IPS-18a (cell line): ENCODE data around the gene HOXA4.

Experiments used
- H3K27ac ChIP-seq: one replicate; pipeline ENCODE4 v1.5.1; 2013; ENCODE audit warnings: low read length
- H3K27me3 ChIP-seq: one replicate; pipeline ENCODE4 v1.6.1; 2013; ENCODE audit warnings: mild to moderate bottlenecking, low read length; ENCODE audit not compliant: control insufficient read depth, insufficient read depth
- H3K36me3 ChIP-seq: one replicate; pipeline ENCODE4 v1.6.1; 2013; ENCODE audit warnings: low read depth, low read length; ENCODE audit not compliant: control insufficient read depth
- H3K4me1 ChIP-seq: one replicate; pipeline ENCODE4 v1.6.1; 2013; ENCODE audit warnings: low read depth, low read length; ENCODE audit not compliant: control insufficient read depth
- H3K4me3 ChIP-seq: one replicate; pipeline ENCODE4 v1.5.1; 2013; ENCODE audit warnings: low read length
- H3K9ac ChIP-seq: one replicate; pipeline ENCODE4 v1.6.1; 2013; ENCODE audit warnings: mild to moderate bottlenecking, low read length, moderate library complexity
- H3K9me3 ChIP-seq: one replicate; pipeline ENCODE4 v1.6.1; 2013; ENCODE audit warnings: low read depth, low read length; ENCODE audit not compliant: control insufficient read depth

HOXA4 gene

GRCh38 chr7:27106181-27106900, 24.2 kb downstream of the HOXA4 start:
- Histone ChIP-seq H3K27ac (no peak overlapping the region), H3K4me1 (peaks cover under 1% of the 10 kb centered on the region), H3K27me3 (peaks cover 100% of the 10 kb centered on the region), H3K36me3 (no peaks in the 10 kb centered on the region), H3K9ac (no peak overlapping the region), H3K4me3 (no peak overlapping the region), H3K9me3 (no peaks in the 10 kb centered on the region)

- H3K36me3 ChIP-seq: no peaks in the 10 kb centered on the region
- H3K27ac ChIP-seq: no peak overlapping the region
- H3K9ac ChIP-seq: no peak overlapping the region
- peak overlapping the region; percentile 6 for H3K4me3 ChIP-seq
- peaks cover 9% of the 10 kb centered on the region for H3K4me1 ChIP-seq
- no peaks in the 10 kb centered on the region for H3K9me3 ChIP-seq
- H3K27me3 ChIP-seq: peaks cover 100% of the 10 kb centered on the region
These were observed 25.1 kb downstream of the HOXA4 start for GRCh38 chr7:27105301-27106031.

- no peak overlapping the region for H3K27ac ChIP-seq
- no peak overlapping the region for H3K9ac ChIP-seq
- H3K27me3 ChIP-seq: peaks cover 100% of the 10 kb centered on the region
- H3K9me3 ChIP-seq: no peaks in the 10 kb centered on the region
- no peaks in the 10 kb centered on the region for H3K36me3 ChIP-seq
- H3K4me1 ChIP-seq: peaks cover 10% of the 10 kb centered on the region
- no peak overlapping the region for H3K4me3 ChIP-seq
These were observed 26.1 kb downstream of the HOXA4 start for GRCh38 chr7:27104341-27105058.

- H3K27me3 ChIP-seq: peaks cover 100% of the 10 kb centered on the region
- no peaks in the 10 kb centered on the region for H3K9me3 ChIP-seq
- no peak overlapping the region for H3K27ac ChIP-seq
- no peaks in the 10 kb centered on the region for H3K36me3 ChIP-seq
- no peak overlapping the region for H3K4me3 ChIP-seq
- H3K9ac ChIP-seq: no peak overlapping the region
- H3K4me1 ChIP-seq: peaks cover 11% of the 10 kb centered on the region
These were observed 26.9 kb downstream of the HOXA4 start for GRCh38 chr7:27103489-27104226.

- H3K9ac ChIP-seq: no peak within 1 kb of the TSS
- no peaks in the 10 kb centered on the region for H3K36me3 ChIP-seq
- no peaks in the 10 kb centered on the region for H3K9me3 ChIP-seq
- H3K27me3 ChIP-seq: peaks cover 100% of the 10 kb centered on the region
- peak within 1 kb of the TSS; percentile 48 for H3K4me3 ChIP-seq
- H3K4me1 ChIP-seq: peaks cover 13% of the 10 kb centered on the region
- H3K27ac ChIP-seq: no peak within 1 kb of the TSS
These were observed 27.7 kb downstream of the HOXA4 start, which contains the start of gene HOXA2 for GRCh38 chr7:27102581-27103442. HOXA2 (minus strand) TSS chr7:27102683; CDS start chr7:27102500, 183 bp downstream.

GRCh38 chr7:27101957-27102580, 28.5 kb downstream of the HOXA4 start:
- Histone ChIP-seq H3K9me3 (no peaks in the 10 kb centered on the region), H3K36me3 (no peaks in the 10 kb centered on the region), H3K27ac (no peak overlapping the region), H3K4me3 (peak overlapping the region; percentile 48), H3K4me1 (peaks cover 16% of the 10 kb centered on the region), H3K27me3 (peaks cover 100% of the 10 kb centered on the region), H3K9ac (no peak overlapping the region)

DNA sequence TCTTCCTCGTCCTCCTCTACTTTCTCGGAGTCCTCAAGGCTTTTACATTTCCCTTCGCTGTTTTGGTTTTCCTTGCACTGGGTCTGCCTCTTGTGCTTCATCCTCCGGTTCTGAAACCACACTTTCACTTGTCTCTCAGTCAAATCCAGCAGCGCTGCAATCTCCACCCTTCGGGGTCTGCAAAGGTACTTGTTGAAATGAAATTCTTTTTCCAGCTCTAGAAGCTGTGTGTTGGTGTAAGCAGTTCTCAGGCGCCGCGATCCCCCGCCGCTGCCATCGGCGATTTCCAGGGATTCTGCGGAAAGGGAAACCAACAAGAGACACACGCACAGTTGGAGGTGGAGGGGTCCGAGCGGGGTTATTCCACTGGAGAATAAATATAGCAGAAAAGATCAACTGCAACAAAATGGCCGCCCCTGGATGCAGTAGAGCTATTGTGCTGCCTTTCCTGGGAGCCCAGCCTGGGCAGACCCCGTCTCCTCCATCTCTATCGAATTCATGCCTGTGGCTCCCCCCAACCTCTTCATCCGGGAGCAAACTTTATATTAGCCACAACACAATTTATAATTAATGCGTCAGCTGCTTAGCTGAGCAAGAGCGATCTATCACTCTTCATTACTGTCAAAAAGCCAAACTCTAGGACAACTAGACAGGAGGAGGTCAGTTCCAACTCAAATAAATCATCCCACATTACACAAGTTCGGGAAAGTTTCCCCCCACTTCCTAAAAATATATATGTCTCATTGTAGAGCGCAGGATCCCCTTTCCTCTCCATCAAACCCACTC, 29.2 kb downstream of the HOXA4 start:
- Histone ChIP-seq H3K27me3 (peaks cover 100% of the 10 kb centered on the region), H3K27ac (no peak overlapping the region), H3K9me3 (no peaks in the 10 kb centered on the region), H3K9ac (no peak overlapping the region), H3K4me1 (peaks cover 16% of the 10 kb centered on the region), H3K36me3 (no peaks in the 10 kb centered on the region), H3K4me3 (peak overlapping the region; percentile 48)

GRCh38 chr7:27100694-27101170, 29.8 kb downstream of the HOXA4 start:
- peaks cover 16% of the 10 kb centered on the region for H3K4me1 ChIP-seq
- H3K9me3 ChIP-seq: no peaks in the 10 kb centered on the region
- no peak overlapping the region for H3K27ac ChIP-seq
- no peak overlapping the region for H3K9ac ChIP-seq
- H3K27me3 ChIP-seq: peaks cover 100% of the 10 kb centered on the region
- H3K4me3 ChIP-seq: peak overlapping the region; percentile 48
- no peaks in the 10 kb centered on the region for H3K36me3 ChIP-seq

- no peak overlapping the region for H3K4me3 ChIP-seq
- peaks cover 100% of the 10 kb centered on the region for H3K27me3 ChIP-seq
- H3K27ac ChIP-seq: no peak overlapping the region
- H3K9me3 ChIP-seq: no peaks in the 10 kb centered on the region
- H3K36me3 ChIP-seq: no peaks in the 10 kb centered on the region
- H3K4me1 ChIP-seq: peaks cover 16% of the 10 kb centered on the region
- H3K9ac ChIP-seq: no peak overlapping the region
These were observed 30.8 kb downstream of the HOXA4 start for GRCh38 chr7:27099453-27100370.
